ENCODE measurements around the gene SHC2. TPM values are rescaled to one million over a fixed set of nuclear protein-coding genes. Genes with fewer than 3 reads are reported as not detected.

The SHC2 gene
- total RNA-seq, 3 donors from 2014 or later, result 8.3 to 40.6 (median 21.8) TPM

- intact Hi-C loops (cut with DNase I; ENCODE audit: low total_unique reads), result no loop called here
- no peak for TF ChIP-seq CTCF (IDR thresholded peaks at IDR 0.05)
- no peak for TF ChIP-seq POLR2AphosphoS5 (IDR thresholded peaks at IDR 0.05)
- TF ChIP-seq POLR2A (IDR thresholded peaks at IDR 0.05), result no peak
- no peak for DNase-seq (ENCODE audit: low spot score in 2 of 2)
- Histone ChIP-seq H3K4me1 (no peaks in the 10 kb centered on the region), H3K4me3 (no peak overlapping the region), H3K27ac (no peak overlapping the region), H3K36me3 (no peaks in the 10 kb centered on the region), H3K27me3 (no peaks in the 10 kb centered on the region), H3K9me3 (no peaks in the 10 kb centered on the region)
Observed at GRCh38 chr19:458091-459042, 2.5 kb downstream of the SHC2 start.

GRCh38 chr19:457636-458035, 3.2 kb downstream of the SHC2 start:
- no peaks in the 10 kb centered on the region for H3K27me3 ChIP-seq
- DNase-seq (ENCODE audit: low spot score in 2 of 2), result no peak
- no peaks in the 10 kb centered on the region for H3K36me3 ChIP-seq
- TF ChIP-seq POLR2AphosphoS5 (IDR thresholded peaks at IDR 0.05) (no peak), POLR2A (IDR thresholded peaks at IDR 0.05) (no peak), CTCF (IDR thresholded peaks at IDR 0.05) (no peak)
- no peak overlapping the region for H3K27ac ChIP-seq
- no peak overlapping the region for H3K4me3 ChIP-seq
- H3K9me3 ChIP-seq, result no peaks in the 10 kb centered on the region
- no peaks in the 10 kb centered on the region for H3K4me1 ChIP-seq
- intact Hi-C loops (cut with DNase I; ENCODE audit: low total_unique reads), result no loop called here

GRCh38 chr19:456547-457110, 4.2 kb downstream of the SHC2 start:
- no peak overlapping the region for H3K27ac ChIP-seq
- no peaks in the 10 kb centered on the region for H3K4me1 ChIP-seq
- TF ChIP-seq POLR2A (IDR thresholded peaks at IDR 0.05) (no peak), CTCF (IDR thresholded peaks at IDR 0.05) (no peak), POLR2AphosphoS5 (IDR thresholded peaks at IDR 0.05) (no peak)
- no peaks in the 10 kb centered on the region for H3K27me3 ChIP-seq
- no peaks in the 10 kb centered on the region for H3K9me3 ChIP-seq
- DNase-seq (ENCODE audit: low spot score in 2 of 2), result no peak
- intact Hi-C loops (cut with DNase I; ENCODE audit: low total_unique reads), result no loop called here
- no peaks in the 10 kb centered on the region for H3K36me3 ChIP-seq
- H3K4me3 ChIP-seq, result no peak overlapping the region

- Histone ChIP-seq H3K36me3 (no peaks in the 10 kb centered on the region), H3K4me1 (no peaks in the 10 kb centered on the region), H3K9me3 (no peaks in the 10 kb centered on the region), H3K27me3 (no peaks in the 10 kb centered on the region), H3K27ac (no peak overlapping the region), H3K4me3 (no peak overlapping the region)
- DNase-seq (ENCODE audit: low spot score in 2 of 2), result no peak
- intact Hi-C loops (cut with DNase I; ENCODE audit: low total_unique reads), result no loop called here
- TF ChIP-seq POLR2A (IDR thresholded peaks at IDR 0.05) (no peak), POLR2AphosphoS5 (IDR thresholded peaks at IDR 0.05) (no peak), CTCF (IDR thresholded peaks at IDR 0.05) (no peak)
Observed at GRCh38 chr19:455851-456546, 4.8 kb downstream of the SHC2 start.
